Hepatocyte (in vitro differentiated cells): Measurements from ENCODE around the gene G6PC2. TPM values are rescaled to one million over a fixed set of nuclear protein-coding genes. Genes with fewer than 3 reads are reported as not detected.

Source experiments
- DNase-seq: peaks from one replicate; pipeline ENCODE4 v3.0.0-alpha.2; 2016; ENCODE audit warnings: low spot score
- H2AFZ ChIP-seq: fragments of 200-600 bp; sonication (generic); 2 replicates; pipeline ENCODE4 v1.6.0; 2016; ENCODE audit warnings: antibody characterized with exemption, mild to moderate bottlenecking
- H3K27ac ChIP-seq: fragments of 200-600 bp; sonication (generic); 2 replicates; pipeline ENCODE4 v1.5.1; 2016; ENCODE audit warnings: mild to moderate bottlenecking
- H3K27me3 ChIP-seq: fragments of 200-600 bp; sonication (generic); 2 replicates; pipeline ENCODE4 v1.6.1; 2016
- H3K36me3 ChIP-seq: fragments of 200-600 bp; sonication (generic); replicated peaks from 2 replicates; pipeline ENCODE4 v1.5.1; 2016; ENCODE audit warnings: low read depth; ENCODE audit not compliant: insufficient read depth
- H3K4me1 ChIP-seq: fragments of 200-600 bp; sonication (generic); 2 replicates; pipeline ENCODE4 v1.5.1; 2016; ENCODE audit warnings: mild to moderate bottlenecking, moderate library complexity; ENCODE audit not compliant: insufficient read depth
- H3K4me2 ChIP-seq: fragments of 200-600 bp; sonication (generic); 2 replicates; pipeline ENCODE4 v1.6.0; 2016
- H3K4me3 ChIP-seq: fragments of 200-600 bp; sonication (generic); 2 replicates; pipeline ENCODE4 v1.5.1; 2016; ENCODE audit warnings: mild to moderate bottlenecking
- H3K79me2 ChIP-seq: fragments of 200-600 bp; sonication (generic); 2 replicates; pipeline ENCODE4 v1.6.0; 2017; ENCODE audit warnings: mild to moderate bottlenecking
- H3K9me2 ChIP-seq: fragments of 200-600 bp; sonication (generic); replicated peaks from 2 replicates; pipeline ENCODE4 v1.6.0; 2017; ENCODE audit warnings: mild to moderate bottlenecking; ENCODE audit not compliant: insufficient read depth
- H3K9me3 ChIP-seq: fragments of 200-600 bp; sonication (generic); 2 replicates; pipeline ENCODE4 v1.5.1; 2016; ENCODE audit warnings: low read depth, mild to moderate bottlenecking
- H4K20me1 ChIP-seq: fragments of 200-600 bp; sonication (generic); 2 replicates; pipeline ENCODE4 v1.6.0; 2016; ENCODE audit warnings: mild to moderate bottlenecking; ENCODE audit not compliant: insufficient read depth, poor library complexity, severe bottlenecking
- EZH2 ChIP-seq: fragments of 200-600 bp; sonication (generic); IDR thresholded peaks from 2 replicates; pipeline ENCODE4 v1.6.1; 2016; ENCODE audit warnings: antibody characterized with exemption, mild to moderate bottlenecking, borderline replicate concordance
- EZH2phosphoT487 ChIP-seq: fragments of 200-600 bp; sonication (generic); IDR thresholded peaks from one replicate; pipeline ENCODE4 v1.6.1; 2018; ENCODE audit warnings: antibody characterized with exemption, mild to moderate bottlenecking, low read depth, moderate library complexity; ENCODE audit not compliant: unreplicated experiment, severe bottlenecking
- WGBS: methylation state at CpG from one replicate; pipeline ENCODE4 v1.1.6; 2016; ENCODE audit warnings: low lambda C conversion rate; ENCODE audit errors: missing lambda C conversion rate; 5-methylcytosine and 5-hydroxymethylcytosine counted together
- polyA plus RNA-seq: library from polyadenylated mRNA; unstranded; fragments of >200 nt; fragmentation: Nextera tagmentation; extraction: Ambion mirVana; gene quantifications from 2 replicates; pipeline ENCODE4 v1.2.1, GENCODE V29; 2016
- total RNA-seq: library from RNA; depleted of rRNA; stranded (reverse); fragments of >200 nt; gene quantifications from 2 replicates; pipeline ENCODE4 v1.2.3, GENCODE V29; 2014
- TF ChIP-seq, protein P1 (sequence below): fragments of 200-600 bp; sonication (generic); IDR thresholded peaks from 2 replicates; pipeline ENCODE4 v1.5.1; 2016; ENCODE audit warnings: antibody characterized with exemption, mild to moderate bottlenecking; ENCODE audit not compliant: poor library complexity

Gene G6PC2
- total and polyA plus RNA-seq, 2 experiments from 2014 or later = not detected

DNA sequence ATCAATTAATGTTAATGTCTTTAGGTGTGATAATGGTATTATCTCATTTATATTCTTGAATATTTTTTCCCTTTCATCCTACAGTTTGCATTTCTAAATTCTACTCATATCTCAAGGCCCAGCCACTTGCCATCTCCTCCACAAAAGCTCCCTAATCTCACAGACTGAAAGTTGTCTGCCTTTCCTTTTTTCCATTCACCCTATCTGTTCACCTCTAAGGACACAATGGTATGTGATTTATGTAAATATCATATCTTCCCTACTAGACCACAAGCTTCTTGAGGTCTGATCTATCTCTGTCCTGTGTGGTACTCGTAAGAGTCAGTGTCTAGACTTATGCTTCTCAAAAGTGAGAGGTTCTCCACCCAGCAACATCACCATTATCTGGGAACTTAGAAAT is 7.0 kb upstream of the G6PC2 start:
- Histone ChIP-seq H3K27ac (no peak overlapping the region), H3K4me1 (no peaks in the 10 kb centered on the region), H2AFZ (no peak overlapping the region), H3K4me3 (no peak overlapping the region), H3K27me3 (no peaks in the 10 kb centered on the region), H3K4me2 (no peak overlapping the region), H3K9me3 (no peaks in the 10 kb centered on the region), H3K9me2 (no peaks in the 10 kb centered on the region), H3K79me2 (peaks cover 8% of the 10 kb centered on the region), H4K20me1 (no peaks in the 10 kb centered on the region), H3K36me3 (no peaks in the 10 kb centered on the region)
- TF ChIP-seq EZH2phosphoT487 = no peak
- TF ChIP-seq, protein P1, sequence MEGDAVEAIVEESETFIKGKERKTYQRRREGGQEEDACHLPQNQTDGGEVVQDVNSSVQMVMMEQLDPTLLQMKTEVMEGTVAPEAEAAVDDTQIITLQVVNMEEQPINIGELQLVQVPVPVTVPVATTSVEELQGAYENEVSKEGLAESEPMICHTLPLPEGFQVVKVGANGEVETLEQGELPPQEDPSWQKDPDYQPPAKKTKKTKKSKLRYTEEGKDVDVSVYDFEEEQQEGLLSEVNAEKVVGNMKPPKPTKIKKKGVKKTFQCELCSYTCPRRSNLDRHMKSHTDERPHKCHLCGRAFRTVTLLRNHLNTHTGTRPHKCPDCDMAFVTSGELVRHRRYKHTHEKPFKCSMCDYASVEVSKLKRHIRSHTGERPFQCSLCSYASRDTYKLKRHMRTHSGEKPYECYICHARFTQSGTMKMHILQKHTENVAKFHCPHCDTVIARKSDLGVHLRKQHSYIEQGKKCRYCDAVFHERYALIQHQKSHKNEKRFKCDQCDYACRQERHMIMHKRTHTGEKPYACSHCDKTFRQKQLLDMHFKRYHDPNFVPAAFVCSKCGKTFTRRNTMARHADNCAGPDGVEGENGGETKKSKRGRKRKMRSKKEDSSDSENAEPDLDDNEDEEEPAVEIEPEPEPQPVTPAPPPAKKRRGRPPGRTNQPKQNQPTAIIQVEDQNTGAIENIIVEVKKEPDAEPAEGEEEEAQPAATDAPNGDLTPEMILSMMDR = no peak
- TF ChIP-seq EZH2 = no peak
- no peak for DNase-seq
- 92% methylated on average over 1 of the region's 1 CpG for WGBS

DNA sequence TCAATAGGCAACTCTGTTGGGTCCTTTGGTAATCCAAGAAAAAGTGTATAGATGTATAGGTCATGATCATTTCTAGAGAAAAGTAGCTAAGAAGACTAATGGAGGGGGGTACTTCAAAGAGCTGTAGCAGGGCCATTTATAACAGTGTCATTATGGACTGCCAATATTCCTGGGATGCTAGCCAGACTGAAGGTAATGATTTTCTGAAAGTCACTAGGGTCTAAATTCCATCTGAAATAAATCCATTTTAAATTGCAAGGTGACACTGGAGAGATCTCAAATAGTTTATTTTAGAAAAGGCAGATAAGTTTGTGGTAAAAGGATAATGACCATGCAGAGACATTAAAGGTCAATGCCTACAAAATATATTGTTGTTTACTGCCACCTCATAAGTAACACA is 6.4 kb upstream of the G6PC2 start:
- H3K4me3 ChIP-seq = no peak overlapping the region
- H3K9me3 ChIP-seq = no peaks in the 10 kb centered on the region
- TF ChIP-seq EZH2phosphoT487 = no peak
- TF ChIP-seq, protein P1 = no peak
- TF ChIP-seq EZH2 = no peak
- no peak overlapping the region for H3K27ac ChIP-seq
- no peaks in the 10 kb centered on the region for H3K4me1 ChIP-seq
- no peak overlapping the region for H3K4me2 ChIP-seq
- H2AFZ ChIP-seq = no peak overlapping the region
- no peaks in the 10 kb centered on the region for H3K27me3 ChIP-seq
- H3K79me2 ChIP-seq = peaks cover 1% of the 10 kb centered on the region
- no peaks in the 10 kb centered on the region for H3K36me3 ChIP-seq
- H4K20me1 ChIP-seq = no peaks in the 10 kb centered on the region
- DNase-seq = no peak
- no peaks in the 10 kb centered on the region for H3K9me2 ChIP-seq

DNA sequence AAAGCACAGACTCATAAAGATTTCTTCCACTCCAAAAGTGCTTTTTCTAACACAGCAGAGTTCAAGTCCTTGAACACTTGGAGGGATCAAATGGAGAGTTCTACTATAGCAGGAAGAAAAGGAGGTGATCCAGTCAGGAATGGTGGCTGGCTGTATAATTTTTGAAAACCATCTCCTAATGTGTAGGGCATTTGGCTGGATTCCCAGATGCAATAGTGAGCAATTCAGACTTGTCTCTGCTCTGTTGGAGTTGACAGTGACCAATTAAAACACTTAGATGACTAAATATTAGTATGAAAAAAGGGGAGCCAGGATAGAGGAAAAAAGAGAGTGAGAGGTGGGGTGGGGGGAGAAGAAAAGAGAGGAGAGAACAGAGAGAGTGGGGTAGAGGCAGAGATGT is 5.3 kb upstream of the G6PC2 start:
- H4K20me1 ChIP-seq = no peaks in the 10 kb centered on the region
- H3K79me2 ChIP-seq = no peaks in the 10 kb centered on the region
- H3K36me3 ChIP-seq = no peaks in the 10 kb centered on the region
- H3K9me2 ChIP-seq = no peaks in the 10 kb centered on the region
- no peak overlapping the region for H3K27ac ChIP-seq
- H2AFZ ChIP-seq = no peak overlapping the region
- H3K4me2 ChIP-seq = no peak overlapping the region
- TF ChIP-seq, protein P1 = no peak
- no peak for TF ChIP-seq EZH2phosphoT487
- H3K27me3 ChIP-seq = no peaks in the 10 kb centered on the region
- DNase-seq = no peak
- H3K9me3 ChIP-seq = no peaks in the 10 kb centered on the region
- no peaks in the 10 kb centered on the region for H3K4me1 ChIP-seq
- H3K4me3 ChIP-seq = no peak overlapping the region

DNA sequence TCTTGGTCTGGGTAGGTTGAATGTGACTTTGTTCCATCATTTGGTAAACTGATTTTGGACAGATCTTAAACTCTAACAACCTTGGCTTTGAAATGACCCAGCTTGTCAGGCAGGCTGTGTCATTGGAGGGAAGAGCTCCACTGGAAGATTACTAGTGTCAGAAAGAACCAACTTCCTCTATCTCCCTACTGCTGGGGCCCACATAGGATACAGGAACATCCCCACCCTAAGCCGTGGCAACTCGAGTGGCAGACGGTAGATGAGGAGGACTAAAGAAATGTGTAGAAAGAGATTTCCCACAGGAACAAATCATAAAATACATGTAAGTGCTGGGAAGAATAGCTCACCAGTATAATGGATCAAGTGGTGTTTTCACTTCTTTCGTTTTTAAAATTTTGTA is 4.3 kb upstream of the G6PC2 start:
- no peaks in the 10 kb centered on the region for H3K36me3 ChIP-seq
- no peak overlapping the region for H2AFZ ChIP-seq
- TF ChIP-seq EZH2phosphoT487 = no peak
- H3K9me3 ChIP-seq = no peaks in the 10 kb centered on the region
- H3K79me2 ChIP-seq = no peaks in the 10 kb centered on the region
- H3K27me3 ChIP-seq = no peaks in the 10 kb centered on the region
- H3K4me3 ChIP-seq = no peak overlapping the region
- no peaks in the 10 kb centered on the region for H3K9me2 ChIP-seq
- H4K20me1 ChIP-seq = no peaks in the 10 kb centered on the region
- H3K4me1 ChIP-seq = no peaks in the 10 kb centered on the region
- no peak for DNase-seq
- H3K27ac ChIP-seq = no peak overlapping the region
- 68% methylated on average over 4 of the region's 4 CpGs for WGBS
- no peak overlapping the region for H3K4me2 ChIP-seq
